GM19463 (cell line): ENCODE measurements around the gene PSMB10.

Experiments used
- ATAC-seq: cut with Tn5 transposase; IDR thresholded peaks from one replicate; pipeline ENCODE4 v1.9.1; 2021; ENCODE audit warnings: mild to moderate bottlenecking, moderate library complexity; ENCODE audit not compliant: unreplicated experiment

The PSMB10 gene

DNA sequence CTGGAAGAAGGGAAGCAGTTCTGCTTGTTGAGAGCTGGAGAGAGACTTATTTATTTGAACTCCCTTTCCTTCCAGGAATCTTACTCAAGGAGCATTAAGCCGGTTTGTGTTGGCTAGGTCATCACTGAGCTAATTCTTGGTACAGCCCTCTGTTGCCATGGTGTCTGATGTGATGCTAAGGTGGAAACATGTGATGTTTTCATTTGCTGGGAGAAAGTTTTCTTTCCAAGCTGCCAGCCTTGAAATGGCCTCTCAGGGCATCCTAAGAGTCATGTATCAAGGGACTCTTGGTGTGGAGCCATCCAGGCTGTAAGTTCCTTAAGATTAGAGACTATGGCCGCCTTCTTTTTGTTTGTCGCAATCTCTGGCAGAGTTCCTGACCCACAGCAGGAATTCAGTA lies 39.4 kb downstream of the PSMB10 start:
- ATAC-seq, result no peak

GRCh38 chr16:67893743-67894399 lies 42.8 kb downstream of the PSMB10 start:
- no peak for ATAC-seq

GRCh38 chr16:67892899-67893742 lies 43.5 kb downstream of the PSMB10 start, which contains the start of gene PSKH1:
TSS of gene PSKH1 (plus strand) at chr16:67893254. CDS start at chr16:67908750, 15,496 bp downstream.
- peak; percentile 96 for ATAC-seq

DNA sequence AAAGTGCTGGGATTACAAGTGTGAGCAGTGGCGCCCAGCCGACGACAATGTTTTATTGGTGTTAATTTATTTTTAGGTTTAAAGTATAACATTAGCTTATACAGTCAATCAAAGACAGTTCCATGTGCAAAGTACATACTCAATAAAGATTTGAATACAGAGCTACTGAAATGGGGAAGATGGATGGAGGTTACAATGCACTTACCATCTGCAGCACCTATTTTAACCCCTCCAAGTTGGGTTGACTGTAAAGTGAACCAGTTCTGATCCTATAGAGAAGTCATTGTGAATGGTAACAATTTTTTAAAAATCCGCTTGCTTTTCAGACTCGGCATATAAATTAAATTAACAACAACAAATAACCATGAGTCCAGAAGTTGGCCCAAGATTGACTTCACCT lies 44.3 kb downstream of the PSMB10 start:
- no peak for ATAC-seq

- no peak for ATAC-seq
Observed at GRCh38 chr16:67888331-67888730, 48.3 kb downstream of the PSMB10 start.

DNA sequence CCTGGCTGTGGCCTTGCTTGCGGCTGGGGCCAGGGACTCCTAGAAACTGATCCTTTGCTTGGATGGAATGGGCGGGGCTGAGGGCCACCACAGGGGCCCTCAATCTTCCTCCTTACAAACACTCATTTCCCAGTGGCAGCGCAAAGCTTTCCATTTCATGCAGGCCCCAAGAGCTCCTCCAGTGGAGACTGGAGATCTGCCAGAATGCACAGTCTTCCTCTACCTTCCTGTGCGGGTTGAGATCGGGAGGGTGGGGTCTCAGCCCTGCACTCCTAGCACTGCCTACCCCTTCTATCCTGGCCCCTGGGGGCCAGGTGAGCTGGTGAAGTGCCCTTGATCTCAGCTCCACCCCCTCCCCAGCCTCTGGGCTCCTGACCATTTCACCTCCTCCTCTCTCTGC lies 50.3 kb downstream of the PSMB10 start:
- no peak for ATAC-seq

- no peak for ATAC-seq
Observed at GRCh38 chr16:67885976-67886375, 50.7 kb downstream of the PSMB10 start.

DNA sequence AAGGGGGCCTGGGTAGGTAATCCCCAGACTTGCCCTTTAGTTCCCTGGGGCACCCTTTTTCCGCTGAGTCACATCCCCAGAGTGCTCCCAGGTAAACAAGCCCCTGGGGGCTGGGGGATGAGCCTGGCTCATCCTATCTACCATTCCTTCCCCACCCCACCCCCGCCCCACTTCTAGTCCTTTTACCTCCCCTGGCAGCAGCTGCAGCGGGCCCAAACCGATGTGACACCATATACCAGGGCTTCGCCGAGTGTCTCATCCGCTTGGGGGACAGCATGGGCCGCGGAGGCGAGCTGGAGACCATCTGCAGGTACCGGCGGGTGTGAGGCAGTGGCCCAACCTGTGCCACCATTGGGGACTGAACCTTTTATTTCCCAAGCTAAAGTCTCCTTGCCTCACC lies 51.1 kb downstream of the PSMB10 start:
- no peak for ATAC-seq

DNA sequence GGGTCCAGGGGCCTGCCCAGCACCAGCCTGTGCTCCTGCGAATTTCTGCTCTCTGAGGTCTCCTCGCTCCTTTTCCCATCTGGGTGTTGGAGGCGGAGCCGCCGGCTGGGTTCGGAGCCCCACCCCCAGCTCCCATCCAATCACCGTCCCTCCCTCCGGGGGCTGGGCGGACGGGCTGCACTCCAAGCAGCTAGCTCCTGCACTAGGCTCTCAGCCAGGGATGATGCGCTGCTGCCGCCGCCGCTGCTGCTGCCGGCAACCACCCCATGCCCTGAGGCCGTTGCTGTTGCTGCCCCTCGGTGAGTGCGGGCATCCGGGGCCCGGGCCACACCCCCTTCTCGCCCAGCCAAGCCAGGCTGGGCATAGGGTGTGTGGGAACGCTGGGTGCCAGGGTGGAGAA lies 52.0 kb downstream of the PSMB10 start, which contains the start of gene NRN1L:
Gene NRN1L, plus strand, starts transcription at position 202 of the 400 bp plus-strand sequence. Its CDS starts 19 bp downstream, at position 221.
- ATAC-seq, result no peak
